HepG2 (cell line): ENCODE data around the gene ANAPC2. TPM values are rescaled to one million over a fixed set of nuclear protein-coding genes. Genes with fewer than 3 reads are reported as not detected.
A peak's percentile ranks its signal among the peaks of the same experiment; 100 is the strongest.

Experiments
- ATAC-seq: fragments of 200-7000 bp; cut with Tn5 transposase; 3 replicates; pipeline ENCODE4 v1.9.1; 2020; ENCODE audit warnings: mild to moderate bottlenecking, moderate library complexity
- BruUV-seq: library from RNA; stranded (reverse); fragments of 400-500 nt; replicated peaks from 2 replicates; lab custom pipeline; 2021; lab: Mats Ljungman, UMichigan
- CTCF ChIA-PET: fragments of 300-600 bp; formaldehyde crosslinking; extraction: SDS; loops from one replicate; lab custom pipeline; 2021; ENCODE audit warnings: low total read pairs, inconsistent platforms, low intra/inter-chr PET ratio; lab: Yijun Ruan, JAX
- POLR2A ChIA-PET: fragments of 350-600 bp; sonication (Branson Sonifier 250); formaldehyde crosslinking; loops from one replicate; lab custom pipeline; 2020; ENCODE audit warnings: antibody characterized with exemption, inconsistent platforms; lab: Yijun Ruan, JAX
- DNase-seq: peaks from one replicate; pipeline ENCODE4 v3.0.0-alpha.2; 2015; ENCODE audit warnings: low spot score
- FAIRE-seq: peaks from 3 replicates; lab custom pipeline; 2011; peaks lifted over from hg19 to GRCh38; lab: Jason Lieb, UNC
- H2AFZ ChIP-seq: one replicate; pipeline ENCODE4 v1.6.1; 2011; ENCODE audit warnings: low read length, inconsistent platforms
- H3K27ac ChIP-seq: fragments of 300-600 bp; 3 replicates; pipeline ENCODE4 v1.8.0; 2011; ENCODE audit warnings: mixed run types, mild to moderate bottlenecking, mixed read lengths, low read length, inconsistent platforms; ENCODE audit not compliant: insufficient read depth; ENCODE audit errors: extremely low read length
- H3K27me3 ChIP-seq, 2 experiments: fragments of 200-600 bp in 1 of 2; 2 replicates in 1 of 2; 3 replicates in 1 of 2; pipeline versions ENCODE4 v1.6.0 to v1.8.0; 2011; ENCODE audit warnings: low read length in 2 of 2, mild to moderate bottlenecking in 2 of 2, moderate library complexity in 2 of 2, inconsistent platforms in 1 of 2; ENCODE audit not compliant: insufficient read depth in 2 of 2, control insufficient read depth in 1 of 2
- H3K36me3 ChIP-seq, 2 experiments: fragments of 200-600 bp in 1 of 2; replicated peaks in 1 of 2; 2 replicates in 1 of 2; 3 replicates in 1 of 2; pipeline versions ENCODE4 v1.5.1 to v1.8.0; 2011; ENCODE audit warnings: low read length in 2 of 2, inconsistent platforms in 1 of 2; ENCODE audit not compliant: insufficient read depth in 2 of 2, control insufficient read depth in 1 of 2
- H3K4me1 ChIP-seq: 2 replicates; pipeline ENCODE4 v1.5.1; 2012; ENCODE audit warnings: low read length, inconsistent platforms; ENCODE audit not compliant: insufficient read depth
- H3K4me2 ChIP-seq: 2 replicates; pipeline ENCODE4 v1.6.0; 2011; ENCODE audit warnings: low read depth, low read length, inconsistent platforms
- H3K4me3 ChIP-seq, 3 experiments: fragments of 200-600 bp in 1 of 3; sonication (generic), shearing (Covaris generic) in 1 of 3; replicated peaks in 1 of 3; 2 replicates each; pipeline ENCODE4 v1.5.1; 2011 to 2016; ENCODE audit warnings: low read length in 3 of 3, inconsistent platforms in 2 of 3, low read depth in 2 of 3, mild to moderate bottlenecking in 2 of 3, control low read depth in 1 of 3, mixed read lengths in 1 of 3; ENCODE audit not compliant: insufficient read depth in 1 of 3
- H3K79me2 ChIP-seq: one replicate; pipeline ENCODE4 v1.6.1; 2011; ENCODE audit warnings: low read length, inconsistent platforms; ENCODE audit not compliant: insufficient read depth
- H3K9ac ChIP-seq: 2 replicates; pipeline ENCODE4 v1.6.0; 2011; ENCODE audit warnings: mild to moderate bottlenecking, low read depth, low read length, inconsistent platforms; ENCODE audit not compliant: insufficient read depth
- H3K9me3 ChIP-seq: 2 replicates; pipeline ENCODE4 v1.5.1; 2012; ENCODE audit warnings: mild to moderate bottlenecking, low read length
- H4K20me1 ChIP-seq: 2 replicates; pipeline ENCODE4 v1.6.0; 2011; ENCODE audit warnings: inconsistent platforms, mild to moderate bottlenecking, low read length, moderate library complexity; ENCODE audit not compliant: insufficient read depth
- AFF4 ChIP-seq: sonication (generic); formaldehyde crosslinking; IDR thresholded peaks from 2 replicates; pipeline ENCODE4 v1.4.0; 2020; ENCODE audit warnings: missing genetic modification reagents
- ERF ChIP-seq: IDR thresholded peaks from 2 replicates; pipeline ENCODE4 v1.6.1; 2018; ENCODE audit warnings: missing biosample characterization, missing genetic modification reagents
- HNF4A ChIP-seq: sonication (generic); formaldehyde crosslinking; IDR thresholded peaks from 2 replicates; pipeline ENCODE4 v1.4.0; 2020; ENCODE audit warnings: missing genetic modification reagents
- HNF4G ChIP-seq, 2 experiments: sonication (generic) in 1 of 2; formaldehyde crosslinking in 1 of 2; IDR thresholded peaks; 2 replicates each; pipeline versions ENCODE4 v1.4.0 to v1.6.1; 2011 to 2020; ENCODE audit warnings: borderline replicate concordance in 2 of 2, low read depth in 2 of 2, mild to moderate bottlenecking in 2 of 2, low read length in 1 of 2, missing genetic modification reagents in 1 of 2, moderate library complexity in 1 of 2
- KAT8 ChIP-seq: IDR thresholded peaks from 2 replicates; pipeline ENCODE4 v1.6.1; 2016; ENCODE audit warnings: missing genetic modification reagents, missing compliant biosample characterization
- MXD4 ChIP-seq: IDR thresholded peaks from 2 replicates; pipeline ENCODE4 v1.6.1; 2016; ENCODE audit warnings: mild to moderate bottlenecking, missing biosample characterization, missing genetic modification reagents
- SRY ChIP-seq: sonication (generic); formaldehyde crosslinking; IDR thresholded peaks from 2 replicates; pipeline ENCODE4 v1.8.0; 2022; ENCODE audit warnings: mild to moderate bottlenecking, missing genetic modification reagents
- THRA ChIP-seq: sonication (generic); formaldehyde crosslinking; IDR thresholded peaks from 2 replicates; pipeline ENCODE4 v1.4.0; 2020; ENCODE audit warnings: missing genetic modification reagents, borderline replicate concordance
- ZBTB42 ChIP-seq: sonication (generic); formaldehyde crosslinking; IDR thresholded peaks from 2 replicates; pipeline ENCODE4 v1.5.0; 2020; ENCODE audit warnings: mild to moderate bottlenecking, missing genetic modification reagents
- ZNF256 ChIP-seq: sonication (generic); formaldehyde crosslinking; conservative IDR thresholded peaks from 2 replicates; pipeline ENCODE4 v1.4.0; 2020; ENCODE audit warnings: missing genetic modification reagents
- ZNF274 ChIP-seq: sonication (generic); formaldehyde crosslinking; IDR thresholded peaks from 2 replicates; pipeline ENCODE4 v1.5.1; 2020; ENCODE audit warnings: mild to moderate bottlenecking, missing genetic modification reagents
- ZNF546 ChIP-seq: sonication (generic); formaldehyde crosslinking; conservative IDR thresholded peaks from 2 replicates; pipeline ENCODE4 v1.8.1; 2023; ENCODE audit warnings: mild to moderate bottlenecking, missing genetic modification reagents
- ZNF607 ChIP-seq: sonication (generic); formaldehyde crosslinking; IDR thresholded peaks from 2 replicates; pipeline ENCODE4 v1.5.1; 2020; ENCODE audit warnings: missing genetic modification reagents, mild to moderate bottlenecking, borderline replicate concordance
- ZSCAN20 ChIP-seq: sonication (generic); formaldehyde crosslinking; IDR thresholded peaks from 2 replicates; pipeline ENCODE4 v1.4.0; 2020; ENCODE audit warnings: missing genetic modification reagents, mild to moderate bottlenecking, borderline replicate concordance
- WGBS: methylation state at CpG from one replicate; pipeline ENCODE4 v1.1.6; 2017; ENCODE audit warnings: low lambda C conversion rate; 5-methylcytosine and 5-hydroxymethylcytosine counted together
- in situ Hi-C: cut with HindIII; loops from 2 replicates; pipeline ENCODE4 v1.10.0; 2017; ENCODE audit warnings: low pct_unique_long_range_greater_than_20kb; ENCODE audit not compliant: extremely low pct_ligation_motif_present
- intact Hi-C: fragments of 100-400 bp; cut with micrococcal nuclease; formaldehyde crosslinking; loops from one replicate; pipeline ENCODE4 v1.10.0; 2022; ENCODE audit not compliant: unreplicated experiment
- polyA plus RNA-seq, 8 experiments: library from polyadenylated mRNA; depleted of rRNA in 3 of 8; stranded (reverse) in 7 of 8; unstranded in 1 of 8; fragments of >200 nt; fragmentation: Illumina TruSeq in 4 of 8; extraction: Trizol in 4 of 8; gene quantifications; 2 replicates each; pipeline versions ENCODE4 v1.2.1 to v1.2.3, GENCODE V29; 2011 to 2016; ENCODE audit warnings: low read depth in 4 of 8, missing spikeins in 1 of 8, mixed read lengths in 1 of 8; ENCODE audit not compliant: insufficient read depth in 1 of 8
- total RNA-seq, 5 experiments: library from RNA; depleted of rRNA; stranded (reverse); fragments of >200 nt; fragmentation: Illumina TruSeq; extraction: Trizol; gene quantifications; 2 replicates each; pipeline ENCODE4 v1.2.3, GENCODE V29; 2016; ENCODE audit warnings: low read depth in 1 of 5
- TF ChIP-seq, protein P1 (sequence below): sonication (generic); formaldehyde crosslinking; IDR thresholded peaks from 2 replicates; pipeline ENCODE4 v1.4.0; 2020; ENCODE audit warnings: missing genetic modification reagents
- TF ChIP-seq, protein P2 (sequence below): IDR thresholded peaks from 2 replicates; pipeline ENCODE4 v1.6.1; 2012; ENCODE audit warnings: inconsistent platforms

ANAPC2 gene
- total and polyA plus RNA-seq, 2 of the 13 experiments (the other 11 are each of a cell fraction or from before 2014, with no cell fraction given) = 12.3 to 15.4 TPM

- intact Hi-C loops (no loop called here), in situ Hi-C loops (no loop called here)
- peaks cover 57% of the 10 kb centered on the region for H3K79me2 ChIP-seq
- H2AFZ ChIP-seq = no peak overlapping the region
- H3K4me3 ChIP-seq = peak overlapping the region; percentile 71 to 75 (median 72)
- peak overlapping the region; percentile 47 for H3K27ac ChIP-seq
- no peaks in the 10 kb centered on the region; the same call in 1 of the 2 replicates for H4K20me1 ChIP-seq
- FAIRE-seq = no peak
- no peaks in the 10 kb centered on the region; a peak in 1 of 5 replicates for H3K36me3 ChIP-seq
- DNase-seq = no peak
- H3K9ac ChIP-seq = peak overlapping the region; percentile 73
- ChIA-PET CTCF (no interaction called here), POLR2A (interaction anchor here (0.8 to 3.0 kb wide), 11 partner anchors 9 to 80 kb away, joined by 3 to 47 read pairs (median 7); partner anchors contain the start of genes ANAPC2, RNF208, SSNA1 and TUBB4B)
- peaks cover 68% of the 10 kb centered on the region for H3K4me1 ChIP-seq
- no TSS peak for BruUV-seq
- no peaks in the 10 kb centered on the region for H3K27me3 ChIP-seq
- H3K9me3 ChIP-seq = no peaks in the 10 kb centered on the region
- peak overlapping the region; percentile 90 for H3K4me2 ChIP-seq
- ATAC-seq = no peak; the same call in 2 of the 3 replicates
- WGBS = 10% methylated on average over 4 of the region's 19 CpGs
- TF ChIP-seq ERF (CRISPR knock-in tag) (peak; percentile 69; the same call in 1 of the 2 replicates), SRY (CRISPR knock-in tag) (0 out of 2 replicates have a peak, but pooled peaks have one; percentile 30), ZBTB42 (CRISPR knock-in tag) (no peak), MXD4 (CRISPR knock-in tag) (peak; percentile 83), ZNF546 (CRISPR knock-in tag) (0 out of 2 replicates have a peak, but pooled peaks have one; percentile 30), ZNF274 (CRISPR knock-in tag) (0 out of 2 replicates have a peak, but pooled peaks have one; percentile 11), HNF4A (CRISPR knock-in tag) (peak; percentile 67), ZNF607 (CRISPR knock-in tag) (no peak), THRA (CRISPR knock-in tag) (peak; percentile 16; the same call in 1 of the 2 replicates), KAT8 (peak; percentile 36; the same call in 1 of the 2 replicates), ZNF256 (no peak), HNF4G (IDR thresholded peaks at IDR 0.05; ENCODE audit: borderline replicate concordance, low read depth, low read length) (peak; percentile 62; the same call in 1 of the 2 replicates), HNF4G (CRISPR knock-in tag; IDR thresholded peaks at IDR 0.05; ENCODE audit: borderline replicate concordance, low read depth) (peak; percentile 37; the same call in 1 of the 2 replicates), ZSCAN20 (CRISPR knock-in tag) (no peak), AFF4 (CRISPR knock-in tag) (0 out of 2 replicates have a peak, but pooled peaks have one; percentile 79)
- TF ChIP-seq, protein P1, sequence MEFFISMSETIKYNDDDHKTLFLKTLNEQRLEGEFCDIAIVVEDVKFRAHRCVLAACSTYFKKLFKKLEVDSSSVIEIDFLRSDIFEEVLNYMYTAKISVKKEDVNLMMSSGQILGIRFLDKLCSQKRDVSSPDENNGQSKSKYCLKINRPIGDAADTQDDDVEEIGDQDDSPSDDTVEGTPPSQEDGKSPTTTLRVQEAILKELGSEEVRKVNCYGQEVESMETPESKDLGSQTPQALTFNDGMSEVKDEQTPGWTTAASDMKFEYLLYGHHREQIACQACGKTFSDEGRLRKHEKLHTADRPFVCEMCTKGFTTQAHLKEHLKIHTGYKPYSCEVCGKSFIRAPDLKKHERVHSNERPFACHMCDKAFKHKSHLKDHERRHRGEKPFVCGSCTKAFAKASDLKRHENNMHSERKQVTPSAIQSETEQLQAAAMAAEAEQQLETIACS (CRISPR knock-in tag) = no peak
- TF ChIP-seq, protein P2, sequence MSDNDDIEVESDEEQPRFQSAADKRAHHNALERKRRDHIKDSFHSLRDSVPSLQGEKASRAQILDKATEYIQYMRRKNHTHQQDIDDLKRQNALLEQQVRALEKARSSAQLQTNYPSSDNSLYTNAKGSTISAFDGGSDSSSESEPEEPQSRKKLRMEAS = peak; percentile 60
Measured at GRCh38 chr9:137198051-137198901, 9.9 kb upstream of the ANAPC2 start.
